Loucy (cell line): ENCODE data around the gene MALRD1.

Source experiments
- EZH2phosphoT487 ChIP-seq: fragments of 200-600 bp; IDR thresholded peaks from 2 replicates; pipeline ENCODE4 v1.6.1; 2018; ENCODE audit warnings: antibody characterized with exemption, mild to moderate bottlenecking, moderate library complexity, borderline replicate concordance
- TF ChIP-seq, protein P1 (sequence below): fragments of 200-600 bp; sonication (generic); conservative IDR thresholded peaks from 2 replicates; pipeline ENCODE4 v1.5.1; 2014; ENCODE audit warnings: mild to moderate bottlenecking, antibody characterized with exemption, low read length

- TF ChIP-seq, protein P1, sequence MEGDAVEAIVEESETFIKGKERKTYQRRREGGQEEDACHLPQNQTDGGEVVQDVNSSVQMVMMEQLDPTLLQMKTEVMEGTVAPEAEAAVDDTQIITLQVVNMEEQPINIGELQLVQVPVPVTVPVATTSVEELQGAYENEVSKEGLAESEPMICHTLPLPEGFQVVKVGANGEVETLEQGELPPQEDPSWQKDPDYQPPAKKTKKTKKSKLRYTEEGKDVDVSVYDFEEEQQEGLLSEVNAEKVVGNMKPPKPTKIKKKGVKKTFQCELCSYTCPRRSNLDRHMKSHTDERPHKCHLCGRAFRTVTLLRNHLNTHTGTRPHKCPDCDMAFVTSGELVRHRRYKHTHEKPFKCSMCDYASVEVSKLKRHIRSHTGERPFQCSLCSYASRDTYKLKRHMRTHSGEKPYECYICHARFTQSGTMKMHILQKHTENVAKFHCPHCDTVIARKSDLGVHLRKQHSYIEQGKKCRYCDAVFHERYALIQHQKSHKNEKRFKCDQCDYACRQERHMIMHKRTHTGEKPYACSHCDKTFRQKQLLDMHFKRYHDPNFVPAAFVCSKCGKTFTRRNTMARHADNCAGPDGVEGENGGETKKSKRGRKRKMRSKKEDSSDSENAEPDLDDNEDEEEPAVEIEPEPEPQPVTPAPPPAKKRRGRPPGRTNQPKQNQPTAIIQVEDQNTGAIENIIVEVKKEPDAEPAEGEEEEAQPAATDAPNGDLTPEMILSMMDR, result no peak
- no peak for TF ChIP-seq EZH2phosphoT487
Observed at GRCh38 chr10:19764111-19764510, 715.5 kb downstream of the MALRD1 start.
